GM12801 (cell line): ENCODE data around the gene CEACAM8.

Source experiments
- CTCF ChIP-seq: IDR thresholded peaks from one replicate; pipeline ENCODE4 v1.5.1; 2011; ENCODE audit warnings: control low read depth; ENCODE audit not compliant: insufficient read length; ENCODE audit errors: extremely low read depth

The CEACAM8 gene

DNA sequence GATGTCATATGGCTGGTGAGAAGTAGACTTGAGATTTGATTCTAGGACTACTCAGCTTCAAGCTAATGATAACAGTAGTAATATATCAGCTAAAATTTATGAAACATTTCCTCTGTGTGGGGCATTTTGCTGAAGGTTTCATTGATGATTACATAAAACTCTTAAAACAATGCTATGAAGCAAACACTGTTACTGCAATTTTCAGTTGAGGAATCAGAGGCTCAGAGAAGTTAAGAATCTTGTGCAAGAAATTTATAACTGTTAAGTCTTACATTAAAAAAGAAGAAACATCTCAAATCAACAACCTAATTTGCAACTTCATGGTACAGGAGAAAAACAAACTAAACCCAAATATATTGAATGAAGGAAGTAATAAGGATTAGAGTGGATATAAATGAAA is 10.3 kb downstream of the CEACAM8 start:
- no peak for TF ChIP-seq CTCF

- no peak for TF ChIP-seq CTCF
Measured at GRCh38 chr19:42577016-42577415, 17.7 kb downstream of the CEACAM8 start.

DNA sequence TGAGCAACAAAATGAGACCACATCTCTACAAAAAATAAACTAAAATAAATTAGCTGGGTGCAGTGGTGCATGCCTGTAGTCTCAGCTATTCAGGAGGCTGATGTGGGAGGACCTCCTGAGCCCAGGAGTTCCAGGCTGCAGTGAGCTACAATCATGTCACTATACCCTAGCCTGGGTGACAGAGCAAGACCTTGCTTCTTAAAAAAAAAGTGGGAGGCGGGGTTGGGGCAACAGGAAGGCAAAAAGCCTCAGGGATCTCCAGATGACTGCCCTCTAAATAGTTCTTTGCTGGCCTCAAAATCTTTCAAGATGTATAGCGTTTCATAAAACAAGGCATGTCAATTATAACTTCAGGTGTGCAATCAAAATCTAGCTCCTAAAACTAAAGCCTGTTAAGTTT is 18.5 kb downstream of the CEACAM8 start:
- no peak for TF ChIP-seq CTCF

DNA sequence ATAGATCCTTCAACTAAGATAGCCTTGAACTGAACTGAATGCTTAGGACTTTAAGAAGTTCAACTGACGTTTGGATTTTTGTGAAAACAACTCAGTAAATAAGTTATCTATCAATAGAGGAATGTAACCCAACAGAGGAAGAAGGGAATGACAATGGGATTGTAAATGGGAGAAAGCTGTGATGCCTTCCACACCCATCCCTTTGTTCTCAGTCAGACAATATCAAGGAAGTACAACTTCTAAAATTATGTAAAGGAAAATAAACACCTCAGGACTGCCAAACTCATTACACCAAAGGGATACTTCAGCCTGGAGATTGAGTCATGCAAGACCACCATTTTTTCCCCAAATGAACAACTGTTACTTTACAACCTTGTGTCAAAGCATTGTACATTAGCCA is 21.1 kb downstream of the CEACAM8 start:
- no peak for TF ChIP-seq CTCF

GRCh38 chr19:42571116-42571515 is 23.6 kb downstream of the CEACAM8 start:
- TF ChIP-seq CTCF = no peak

GRCh38 chr19:42569193-42569592 is 25.5 kb downstream of the CEACAM8 start:
- TF ChIP-seq CTCF = no peak

GRCh38 chr19:42568006-42568405 is 26.7 kb downstream of the CEACAM8 start:
- no peak for TF ChIP-seq CTCF

DNA sequence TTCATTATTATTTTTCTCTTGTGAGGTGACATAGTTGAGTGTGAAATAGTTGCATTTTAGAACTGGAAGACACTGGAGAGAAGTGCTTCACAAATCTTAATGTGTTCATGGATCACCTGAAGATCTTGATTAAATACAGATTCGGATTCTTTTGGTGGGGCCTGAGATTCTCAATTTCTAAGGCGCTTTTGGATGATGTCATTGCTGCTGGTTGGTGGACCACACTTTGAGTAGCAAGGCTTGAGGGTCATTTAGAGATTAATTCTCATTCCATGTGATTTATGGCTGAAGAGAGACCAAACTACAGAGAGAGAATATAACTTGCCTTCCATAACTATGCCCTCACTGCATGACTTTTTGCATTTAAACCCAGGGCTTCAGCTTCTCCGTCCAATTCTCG is 27.2 kb downstream of the CEACAM8 start:
- TF ChIP-seq CTCF = no peak
